ENCODE data around the gene S100A1.

The S100A1 gene

GRCh38 chr1:153628638-153629342, 556 bp downstream of the S100A1 start:
- no peak overlapping the region for H3K4me3 ChIP-seq (ENCODE audit: low read depth, low read length)
- ChIA-PET CTCF (interaction anchor here (1.4 to 14.0 kb wide), 8 partner anchors 12 to 276 kb away, joined by 3 to 178 read pairs (median 35); partner anchors contain the start of genes S100A14, S100A16 and S100A6), POLR2A (interaction anchor here (1.9 kb wide), 1 partner anchor 16 kb away, joined by 7 read pairs; the partner anchor contains the start of gene S100A16)
- TF ChIP-seq CTCF (IDR thresholded peaks at IDR 0.05; ENCODE audit: insufficient read depth, low read length, missing control alignments) = no peak
- DNase-seq (ENCODE audit: low read depth, low spot score) = no peak

- ChIA-PET CTCF (interaction anchor here (6.0 to 14.0 kb wide), 4 partner anchors 13 to 120 kb away, joined by 56 to 178 read pairs (median 65); partner anchors contain the start of genes S100A14, S100A16 and S100A6), POLR2A (interaction anchor here (1.9 kb wide), 1 partner anchor 16 kb away, joined by 7 read pairs; the partner anchor contains the start of gene S100A16)
- TF ChIP-seq CTCF (IDR thresholded peaks at IDR 0.05; ENCODE audit: insufficient read depth, low read length, missing control alignments) = no peak
- H3K4me3 ChIP-seq (ENCODE audit: low read depth, low read length) = no peak overlapping the region
- DNase-seq (ENCODE audit: low read depth, low spot score) = no peak
These were observed 1.1 kb downstream of the S100A1 start for GRCh38 chr1:153629343-153629665.

- no peak for TF ChIP-seq CTCF (IDR thresholded peaks at IDR 0.05; ENCODE audit: insufficient read depth, low read length, missing control alignments)
- no peak for DNase-seq (ENCODE audit: low read depth, low spot score)
- ChIA-PET CTCF (interaction anchor here (0.7 to 14.0 kb wide), 6 partner anchors 13 to 356 kb away, joined by 3 to 178 read pairs (median 58); partner anchors contain the start of genes RAB13, S100A14, S100A16 and S100A6), POLR2A (interaction anchor here (1.3 to 1.9 kb wide), 2 partner anchors 17 to 360 kb away, joined by 3 to 7 read pairs; partner anchors contain the start of genes RPS27 and S100A16)
- no peak overlapping the region for H3K4me3 ChIP-seq (ENCODE audit: low read depth, low read length)
These were observed 1.7 kb downstream of the S100A1 start for GRCh38 chr1:153629971-153630370.

GRCh38 chr1:153630384-153630783, 2.1 kb downstream of the S100A1 start:
- ChIA-PET POLR2A (interaction anchor here (0.6 to 1.3 kb wide), 3 partner anchors 22 to 360 kb away, joined by 3 read pairs; partner anchors contain the start of genes RPS27 and S100A6), CTCF (interaction anchor here (0.7 to 14.0 kb wide), 7 partner anchors 14 to 356 kb away, joined by 3 to 178 read pairs (median 56); partner anchors contain the start of genes ILF2, RAB13, S100A14 and S100A16)
- H3K4me3 ChIP-seq (ENCODE audit: low read depth, low read length) = no peak overlapping the region
- no peak for DNase-seq (ENCODE audit: low read depth, low spot score)
- TF ChIP-seq CTCF (IDR thresholded peaks at IDR 0.05; ENCODE audit: insufficient read depth, low read length, missing control alignments) = no peak

- DNase-seq (ENCODE audit: low read depth, low spot score) = peak; percentile 17
- no peak for TF ChIP-seq CTCF (IDR thresholded peaks at IDR 0.05; ENCODE audit: insufficient read depth, low read length, missing control alignments)
- POLR2A ChIA-PET = interaction anchor here (0.6 to 1.3 kb wide), 4 partner anchors 23 to 359 kb away, joined by 3 read pairs; partner anchors contain the start of genes RPS27 and S100A6
- H3K4me3 ChIP-seq (ENCODE audit: low read depth, low read length) = no peak overlapping the region
- CTCF ChIA-PET = interaction anchor here (0.8 to 14.0 kb wide), 7 partner anchors 15 to 355 kb away, joined by 3 to 178 read pairs (median 56); partner anchors contain the start of genes ILF2, RAB13, S100A14 and S100A16
These were observed 3.1 kb downstream of the S100A1 start for GRCh38 chr1:153631047-153632022.

All from AG04449 (cell line).